Thyroid gland (tissue), 4 donors: ENCODE measurements around the gene TFR2. TPM values are rescaled to one million over a fixed set of nuclear protein-coding genes. Genes with fewer than 3 reads are reported as not detected.
A peak's percentile ranks its signal among the peaks of the same experiment; 100 is the strongest.

Experiments used
- DNase-seq, 2 donors: peaks; one replicate each; pipeline ENCODE4 v3.0.0-alpha.2; 2019
- H3K27ac ChIP-seq, 3 donors: fragments of 200-600 bp; sonication (generic); 1 replicate in 2 of 3; 2 replicates in 1 of 3; pipeline ENCODE4 v1.5.1; 2016 to 2019; ENCODE audit warnings: mild to moderate bottlenecking in 1 of 3, moderate library complexity in 1 of 3
- H3K27me3 ChIP-seq: fragments of 200-600 bp; sonication (generic); one replicate; pipeline ENCODE4 v1.5.1; 2019
- H3K36me3 ChIP-seq, 2 donors: fragments of 200-600 bp; sonication (generic); one replicate each; pipeline ENCODE4 v1.5.1; 2016 to 2019
- H3K4me1 ChIP-seq, 2 donors: fragments of 200-600 bp; sonication (generic); one replicate each; pipeline ENCODE4 v1.5.1; 2017 to 2019
- H3K4me3 ChIP-seq, 3 donors: fragments of 200-600 bp; sonication (generic); replicated peaks in 1 of 3; 1 replicate in 2 of 3; 2 replicates in 1 of 3; pipeline ENCODE4 v1.5.1; 2016; ENCODE audit warnings: mild to moderate bottlenecking in 1 of 3
- H3K9me3 ChIP-seq: fragments of 200-600 bp; sonication (generic); one replicate; pipeline ENCODE4 v1.5.1; 2017
- CTCF ChIP-seq, 6 experiments: fragments of 200-600 bp in 3 of 6; fragments of 450-650 bp in 3 of 6; sonication (generic) in 3 of 6; IDR thresholded peaks; one replicate each; pipeline ENCODE4 v1.5.1; 2016 to 2019; ENCODE audit warnings: antibody characterized with exemption in 6 of 6, mild to moderate bottlenecking in 2 of 6, inconsistent platforms in 1 of 6, moderate library complexity in 1 of 6
- POLR2A ChIP-seq, 2 donors: fragments of 450-650 bp; IDR thresholded peaks; one replicate each; pipeline ENCODE4 v1.6.1; 2017; ENCODE audit warnings: antibody characterized with exemption in 2 of 2, mild to moderate bottlenecking in 2 of 2, moderate library complexity in 1 of 2
- WGBS, 2 donors: methylation state at CpG; one replicate each; pipeline ENCODE4 v1.1.5; 2017; 5-methylcytosine and 5-hydroxymethylcytosine counted together
- intact Hi-C: fragments of 100-400 bp; cut with DNase I; formaldehyde crosslinking; loops from one replicate; pipeline ENCODE4 v1.15.1; 2023
- total RNA-seq, 4 donors: library from RNA; depleted of rRNA; stranded (reverse); fragments of >200 nt; gene quantifications; one replicate each; pipeline ENCODE4 v1.2.3, GENCODE V29; 2016

The TFR2 gene
- total RNA-seq, 4 donors from 2014 or later = 0.22 to 0.27 TPM; not detected in 2

DNA sequence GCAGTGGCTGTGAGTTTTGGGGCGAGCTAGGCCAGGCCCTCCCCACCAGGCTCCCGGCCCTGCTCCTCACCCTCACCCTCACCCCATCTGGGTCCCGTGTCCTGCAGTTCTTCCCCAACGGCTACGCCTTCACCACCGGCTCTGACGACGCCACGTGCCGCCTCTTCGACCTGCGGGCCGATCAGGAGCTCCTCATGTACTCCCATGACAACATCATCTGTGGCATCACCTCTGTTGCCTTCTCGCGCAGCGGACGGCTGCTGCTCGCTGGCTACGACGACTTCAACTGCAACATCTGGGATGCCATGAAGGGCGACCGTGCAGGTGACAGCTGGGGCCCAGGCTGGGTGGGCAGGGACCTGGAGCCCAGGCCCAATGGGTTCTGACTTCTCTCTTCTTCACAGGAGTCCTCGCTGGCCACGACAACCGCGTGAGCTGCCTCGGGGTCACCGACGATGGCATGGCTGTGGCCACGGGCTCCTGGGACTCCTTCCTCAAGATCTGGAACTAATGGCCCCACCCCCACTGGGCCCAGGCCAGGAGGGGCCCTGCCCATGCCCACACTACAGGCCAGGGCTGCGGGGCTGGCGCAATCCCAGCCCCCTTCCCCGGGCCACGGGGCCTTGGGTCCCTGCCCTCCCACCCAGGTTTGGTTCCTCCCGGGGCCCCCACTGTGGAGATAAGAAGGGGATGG lies 37.1 kb upstream of the TFR2 start:
- H3K36me3 ChIP-seq = peaks cover 45 to 50% of the 10 kb centered on the region in 2 donors

GRCh38 chr7:100677308-100678267 lies 36.2 kb upstream of the TFR2 start:
- no peak overlapping the region for H3K27ac ChIP-seq
- peaks cover 8 to 11% of the 10 kb centered on the region in 2 donors for H3K4me1 ChIP-seq
- DNase-seq = no peak
- H3K4me3 ChIP-seq = no peak overlapping the region
- whole genome bisulfite sequencing, 2 donors = 95 to 96% methylated on average over 22 to 28 of the region's 36 CpGs
- intact Hi-C loops = no loop called here
- TF ChIP-seq POLR2A (IDR thresholded peaks at IDR 0.05) (no peak), CTCF (IDR thresholded peaks at IDR 0.05) (no peak)
- H3K9me3 ChIP-seq = no peaks in the 10 kb centered on the region
- H3K27me3 ChIP-seq = no peaks in the 10 kb centered on the region
- peaks cover 37 to 42% of the 10 kb centered on the region in 2 donors for H3K36me3 ChIP-seq

More for the DNA sequence above, 37.1 kb upstream of the TFR2 start:
- WGBS, 2 donors = 80 to 88% methylated on average over 25 to 34 of the region's 35 CpGs
- Histone ChIP-seq H3K4me1 (peaks cover 8% of the 10 kb centered on the region in 2 donors), H3K9me3 (no peaks in the 10 kb centered on the region), H3K27me3 (no peaks in the 10 kb centered on the region), H3K27ac (no peak overlapping the region), H3K4me3 (no peak overlapping the region)
- TF ChIP-seq CTCF (IDR thresholded peaks at IDR 0.05) = no peak
- no peak for TF ChIP-seq POLR2A (IDR thresholded peaks at IDR 0.05)
- intact Hi-C loops = no loop called here
- no peak for DNase-seq

DNA sequence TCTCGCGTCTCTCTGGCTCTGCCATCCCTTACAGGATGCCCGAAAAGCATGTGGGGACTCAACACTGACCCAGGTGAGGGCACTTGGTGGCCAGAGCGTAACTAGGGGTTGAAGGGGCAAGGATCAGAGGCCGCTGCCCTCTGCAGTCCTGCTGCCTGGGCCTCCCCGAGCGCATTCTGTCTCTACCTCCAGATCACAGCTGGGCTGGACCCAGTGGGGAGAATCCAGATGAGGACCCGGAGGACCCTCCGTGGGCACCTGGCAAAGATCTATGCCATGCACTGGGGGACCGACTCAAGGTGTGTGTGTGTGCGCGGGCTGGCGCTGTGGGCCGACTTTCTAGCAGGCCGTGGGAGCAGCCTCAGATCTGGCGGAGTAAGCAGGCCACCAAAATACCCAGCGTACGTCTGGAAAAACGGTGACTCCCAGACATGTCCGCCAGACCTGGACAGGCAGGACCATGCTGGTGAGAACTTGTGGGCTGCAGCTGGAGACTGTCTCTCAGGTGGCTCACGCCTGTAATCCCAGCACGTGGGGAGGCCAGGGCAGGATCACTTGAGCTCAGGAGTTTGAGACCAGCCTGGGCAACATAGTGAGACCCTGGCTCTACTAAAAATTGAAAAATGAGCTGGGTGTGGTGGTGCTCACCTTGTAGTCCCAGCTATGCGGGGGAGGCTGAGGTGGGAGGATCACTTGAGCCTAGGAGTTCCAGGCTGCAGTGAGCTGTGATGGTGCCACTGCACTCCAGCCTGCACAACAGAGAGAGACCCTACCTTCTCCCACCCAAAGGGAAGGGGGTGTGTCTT lies 35.4 kb upstream of the TFR2 start:
- Histone ChIP-seq H3K4me3 (no peak overlapping the region), H3K27ac (peak overlapping the region; percentile 28 to 95 (median 91)), H3K36me3 (peaks cover 29 to 35% of the 10 kb centered on the region in 2 donors), H3K4me1 (peaks cover 8 to 11% of the 10 kb centered on the region in 2 donors), H3K27me3 (no peaks in the 10 kb centered on the region), H3K9me3 (no peaks in the 10 kb centered on the region)
- 81 to 90% methylated on average over 18 to 20 of the region's 23 CpGs for WGBS, 2 donors
- TF ChIP-seq CTCF (IDR thresholded peaks at IDR 0.05) (no peak), POLR2A (IDR thresholded peaks at IDR 0.05) (no peak)
- intact Hi-C loops = no loop called here
- no peak for DNase-seq

DNA sequence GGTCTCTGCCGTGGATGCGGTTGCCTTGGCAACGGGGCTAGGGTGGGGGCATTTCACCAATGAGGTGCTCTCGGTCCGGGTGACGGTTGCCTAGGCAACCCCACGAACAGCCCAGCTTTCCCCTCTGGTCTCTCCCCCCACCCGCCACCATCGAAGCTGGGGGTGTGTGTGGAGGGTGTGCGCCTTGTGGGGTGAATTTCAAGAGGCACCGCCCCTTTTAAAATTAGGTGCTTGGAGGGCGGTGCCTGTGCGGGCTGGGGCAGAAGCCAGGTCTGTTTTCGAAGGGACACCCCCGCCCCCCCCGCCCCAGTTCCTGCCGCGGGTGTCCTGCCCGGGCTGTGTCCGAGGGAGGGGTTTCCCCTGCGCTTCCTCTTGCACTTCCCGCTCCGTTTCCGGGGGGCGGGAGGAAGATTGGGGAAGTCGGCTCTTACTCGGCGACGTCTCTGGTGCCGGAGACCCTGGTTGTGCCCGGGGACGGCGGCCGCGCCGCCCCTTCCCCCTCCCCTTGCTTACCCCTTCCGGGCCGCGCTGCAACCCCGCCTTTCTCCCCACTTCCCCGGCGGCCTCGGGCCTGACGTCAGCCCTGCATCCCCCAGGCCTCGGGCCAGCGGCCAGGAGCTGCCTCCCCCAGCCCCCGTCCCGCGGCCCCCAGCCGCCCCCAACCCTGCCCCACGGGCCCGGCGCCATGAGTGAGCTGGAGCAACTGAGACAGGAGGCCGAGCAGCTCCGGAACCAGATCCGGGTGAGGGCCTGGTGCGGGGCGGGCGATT lies 34.4 kb upstream of the TFR2 start:
- Histone ChIP-seq H3K9me3 (no peaks in the 10 kb centered on the region), H3K4me1 (peaks cover 8 to 11% of the 10 kb centered on the region in 2 donors), H3K27ac (peak overlapping the region; percentile 28 to 95 (median 91)), H3K27me3 (no peaks in the 10 kb centered on the region), H3K4me3 (peak overlapping the region; percentile 27 to 93 (median 66)), H3K36me3 (peaks cover 25 to 32% of the 10 kb centered on the region in 2 donors)
- 0 to 2% methylated on average over 9 to 15 of the region's 59 CpGs for WGBS, 2 donors
- intact Hi-C loops = no loop called here
- TF ChIP-seq CTCF (IDR thresholded peaks at IDR 0.05) (no peak), POLR2A (IDR thresholded peaks at IDR 0.05) (peak in 1 of 2 donors; percentile 21)
- peak; percentile 68 to 75 for DNase-seq
